NCI-H128 (cell line): ENCODE measurements around the gene MXRA7.
"Not testable (repeated sequence)": the region's sequence is repeated elsewhere in the genome, so short reads cannot be mapped to it uniquely, and the experiment has no call there.

ENCODE experiments used
- DNase-seq: peaks from one replicate; lab custom pipeline; 2025; ENCODE audit not compliant: unreplicated experiment; lab: John Stamatoyannopoulos, UW

MXRA7 gene

DNA sequence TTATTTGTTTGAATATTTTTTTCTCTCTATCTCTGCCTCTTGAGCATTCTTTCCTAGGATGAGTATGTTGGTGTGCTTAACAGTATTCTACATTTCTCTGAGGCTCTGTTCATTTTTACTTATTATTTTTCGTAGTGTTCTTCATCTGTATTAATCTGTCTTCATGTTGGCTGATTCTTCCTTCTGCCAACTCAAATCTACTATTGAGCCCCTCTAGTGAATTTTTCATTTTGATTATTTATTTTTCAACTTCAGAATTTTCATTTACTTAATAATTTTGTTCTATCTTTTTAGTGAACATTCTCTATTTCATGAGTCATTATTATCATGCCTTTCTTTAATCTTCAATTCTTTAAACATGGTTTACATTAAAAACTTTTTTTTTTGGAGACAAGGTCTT lies 64.1 kb downstream of the MXRA7 start:
- DNase-seq, result no peak

DNA sequence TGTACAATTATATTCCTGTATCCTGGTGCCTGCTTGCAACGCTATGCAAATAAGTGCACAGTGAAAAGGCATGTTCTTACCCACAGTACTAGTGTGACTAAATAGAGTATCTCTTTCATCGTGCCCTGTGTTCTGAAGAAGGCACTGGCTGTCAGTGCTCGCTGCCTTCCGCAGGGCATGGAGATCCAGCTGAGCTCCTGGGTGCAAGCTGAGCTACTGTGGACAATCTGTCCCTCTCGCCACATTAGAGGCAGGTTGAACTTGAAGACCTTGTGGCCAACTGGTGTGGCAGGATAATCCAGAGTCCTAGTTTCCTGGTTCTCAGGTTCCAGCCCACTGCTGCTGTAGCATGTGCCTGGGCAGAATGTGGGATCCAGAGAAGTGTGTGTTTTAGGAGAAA lies 65.3 kb downstream of the MXRA7 start:
- DNase-seq, result no peak

DNA sequence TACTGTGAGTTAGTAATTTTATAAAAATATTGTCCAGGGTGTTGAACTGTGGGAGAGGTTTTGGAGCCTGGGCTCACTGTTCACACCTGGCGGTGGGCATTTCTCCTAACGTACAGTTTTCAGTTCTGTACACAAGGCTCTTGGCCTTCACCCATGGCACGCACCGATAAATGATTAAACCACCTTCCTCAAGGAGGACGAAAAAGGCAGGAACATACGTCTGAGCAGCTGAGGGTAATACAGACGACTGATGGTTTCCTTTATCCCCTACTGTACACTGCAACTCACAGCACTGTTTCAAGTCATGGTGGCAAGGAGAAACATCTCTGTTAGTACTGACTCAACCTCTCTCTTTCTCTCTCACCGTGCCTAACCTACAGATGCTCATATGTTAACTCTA lies 65.8 kb downstream of the MXRA7 start:
- DNase-seq, result no peak

DNA sequence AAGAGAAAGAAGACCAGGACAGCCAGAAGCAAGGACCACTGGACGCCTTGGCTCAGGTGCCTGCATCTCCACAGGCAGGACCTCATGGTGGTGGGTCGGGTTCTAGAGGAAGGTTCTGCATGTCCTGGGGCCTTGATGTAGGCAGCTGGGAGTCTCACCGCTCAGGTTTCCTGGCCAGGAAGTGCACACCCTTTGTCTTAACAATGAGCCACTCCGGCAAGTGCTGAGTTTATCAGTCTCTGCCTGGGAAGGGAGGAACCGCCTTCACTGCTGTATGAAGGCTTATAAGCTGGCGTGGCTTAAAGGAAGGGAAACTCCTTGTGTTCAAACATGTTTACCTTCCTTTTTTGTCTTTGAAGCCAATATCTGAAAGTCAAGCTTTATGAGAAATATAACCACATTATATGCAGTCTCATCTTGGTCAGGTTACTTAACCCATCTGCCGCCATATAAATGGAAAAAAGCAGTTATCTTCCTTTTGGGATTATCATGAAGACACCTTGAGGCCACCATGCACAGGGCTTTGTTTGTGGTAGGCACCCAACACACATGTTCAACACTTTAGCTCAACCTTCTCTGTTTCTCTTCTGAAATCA lies 67.1 kb downstream of the MXRA7 start, which contains the start of gene ST6GALNAC1:
TSS of gene ST6GALNAC1 (minus strand) at position 205 of the 596 bp plus-strand sequence. CDS start at position 86, 119 bp downstream.
- DNase-seq, result no peak

DNA sequence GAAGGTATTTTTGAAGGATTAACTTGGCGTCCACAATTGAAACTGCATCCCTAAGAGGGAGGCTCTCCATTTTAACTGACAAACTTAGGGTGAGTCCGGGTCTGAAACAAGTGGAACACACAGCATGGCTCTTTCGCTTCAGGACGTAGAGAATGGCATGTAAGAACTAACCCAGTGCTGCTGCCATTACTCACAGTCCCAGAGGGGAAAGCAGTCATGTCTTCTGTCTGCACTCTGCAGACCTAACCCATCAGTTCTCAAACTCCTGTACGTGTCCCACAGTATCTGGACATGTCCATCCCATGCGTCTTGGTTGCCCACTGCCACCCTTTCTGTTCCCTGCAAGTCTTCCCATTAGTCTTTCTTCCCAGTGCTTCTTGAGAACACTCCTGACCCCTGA lies 67.8 kb downstream of the MXRA7 start:
- no peak for DNase-seq

DNA sequence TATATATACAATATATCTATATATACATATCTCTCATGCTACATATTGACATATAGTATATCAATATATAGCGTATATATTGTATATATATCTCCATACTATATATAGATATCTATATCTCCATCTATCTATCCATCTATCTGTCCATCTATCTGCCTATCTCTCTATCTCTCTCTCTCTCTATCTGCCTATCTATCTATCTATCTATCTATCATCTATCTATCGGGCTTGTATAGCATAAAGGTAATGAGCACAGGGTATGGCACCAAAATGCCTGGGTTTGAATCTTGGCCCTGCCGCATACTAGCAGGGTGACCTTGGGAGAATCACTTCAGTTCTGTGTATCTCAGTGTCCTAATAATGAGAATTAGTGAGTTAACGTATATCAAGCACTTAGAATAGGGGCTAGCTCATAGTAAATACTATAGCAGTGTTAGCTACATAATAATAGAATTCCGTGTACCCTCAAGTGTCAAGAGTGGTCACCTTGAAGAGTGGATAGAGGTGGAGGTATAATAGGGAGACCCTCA lies 68.7 kb downstream of the MXRA7 start:
- no peak for DNase-seq

DNA sequence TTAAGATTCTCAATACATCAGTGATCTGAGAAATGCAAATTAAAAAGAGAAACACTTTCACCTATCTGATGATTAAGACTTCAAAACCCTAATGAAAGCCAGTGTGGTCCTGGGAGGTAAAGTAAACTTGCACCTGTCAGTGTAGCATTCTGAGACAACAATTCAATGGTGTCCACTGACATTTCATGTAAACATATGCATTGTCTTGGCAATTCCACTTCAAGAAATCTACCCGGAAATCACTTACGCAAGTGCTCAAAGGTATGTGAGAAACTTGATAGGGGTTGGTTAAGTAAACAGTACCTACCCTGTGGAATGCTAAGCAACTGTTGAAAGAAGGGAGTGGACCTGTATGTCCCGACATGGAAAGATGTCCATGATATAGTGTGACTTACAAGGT lies 69.3 kb downstream of the MXRA7 start:
- no peak for DNase-seq

DNA sequence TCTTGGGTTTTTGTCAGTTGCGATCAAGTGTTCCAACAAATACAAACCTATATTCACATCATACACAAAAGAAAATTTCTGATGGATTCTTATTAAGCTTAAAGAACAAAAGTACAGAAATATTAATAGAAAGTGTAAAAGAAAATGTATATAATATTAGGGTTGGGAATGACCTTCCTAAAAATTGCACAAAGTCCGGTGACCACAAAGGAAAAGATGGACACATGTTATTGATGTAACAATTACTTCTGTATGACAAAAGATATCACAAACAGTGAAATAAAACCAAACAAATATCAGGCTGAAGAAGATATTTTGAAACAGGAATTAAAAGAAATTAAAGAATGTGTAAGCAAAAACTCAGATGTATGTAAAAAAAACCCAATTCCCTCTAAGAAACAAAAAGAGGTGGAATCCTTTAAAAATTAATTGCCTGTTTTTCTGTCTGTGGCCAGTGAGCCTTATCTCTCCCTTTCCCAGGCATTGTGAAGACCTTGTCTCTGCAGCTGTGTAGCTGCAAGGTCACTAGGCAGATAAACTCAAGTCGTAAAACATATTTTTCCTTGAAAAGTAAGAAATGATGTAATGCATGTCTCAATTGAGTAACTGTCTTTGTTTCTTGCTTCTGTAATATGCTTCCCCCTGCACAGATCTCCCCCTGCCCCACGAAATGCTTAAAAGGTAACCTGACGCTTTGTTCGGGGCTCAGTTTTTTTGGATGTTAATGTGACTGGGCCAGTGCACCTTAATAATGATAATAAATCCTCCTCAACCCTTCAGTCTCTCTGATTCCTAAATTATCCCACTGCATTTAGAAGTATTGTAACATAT lies 70.0 kb downstream of the MXRA7 start:
- no peak for DNase-seq

DNA sequence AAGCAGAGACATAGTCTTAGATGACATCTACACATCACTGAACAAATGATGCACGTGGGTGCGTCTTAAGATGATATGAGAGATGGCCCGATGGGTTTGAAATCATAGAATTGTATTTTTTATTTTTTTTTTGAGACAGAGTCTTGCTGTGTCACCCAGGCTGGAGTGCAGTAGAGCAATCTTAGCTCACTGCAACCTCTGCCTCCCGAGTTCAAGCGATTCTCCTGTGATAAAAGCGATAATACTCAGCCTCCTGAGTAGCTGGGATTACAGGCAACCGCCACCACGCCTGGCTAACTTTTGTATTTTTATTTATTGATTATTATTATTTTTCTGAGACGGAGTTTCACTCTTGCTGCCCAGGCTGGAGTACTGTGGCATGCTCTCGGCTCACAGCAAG lies 72.5 kb downstream of the MXRA7 start:
- DNase-seq, result no peak

DNA sequence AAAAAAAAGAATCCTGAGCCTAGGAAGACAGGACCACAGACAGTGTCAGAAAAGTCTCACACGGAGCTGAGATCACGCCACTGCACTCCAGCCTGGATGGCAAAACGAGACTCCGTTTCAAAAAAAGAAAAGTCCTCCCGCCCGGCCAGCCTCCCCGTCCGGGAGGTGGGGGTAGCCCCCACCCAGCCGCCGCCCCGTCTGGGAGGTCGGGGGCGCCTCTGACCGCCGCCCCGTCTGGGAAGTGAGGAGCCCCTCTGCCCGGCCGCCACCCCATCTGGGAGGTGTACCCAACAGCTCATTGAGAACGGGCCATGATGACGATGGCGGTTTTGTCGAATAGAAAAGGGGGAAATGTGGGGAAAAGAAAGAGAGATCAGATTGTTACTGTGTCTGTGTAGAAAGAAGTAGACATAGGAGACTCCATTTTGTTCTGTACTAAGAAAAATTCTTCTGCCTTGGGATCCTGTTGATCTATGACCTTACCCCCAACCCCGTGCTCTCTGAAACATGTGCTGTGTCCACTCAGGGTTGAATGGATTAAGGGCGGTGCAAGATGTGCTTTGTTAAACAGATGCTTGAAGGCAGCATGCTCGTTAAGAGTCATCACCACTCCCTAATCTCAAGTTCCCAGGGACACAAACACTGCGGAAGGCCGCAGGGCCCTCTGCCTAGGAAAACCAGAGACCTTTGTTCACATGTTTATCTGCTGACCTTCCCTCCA lies 74.1 kb downstream of the MXRA7 start:
- DNase-seq, result not testable (repeated sequence)

DNA sequence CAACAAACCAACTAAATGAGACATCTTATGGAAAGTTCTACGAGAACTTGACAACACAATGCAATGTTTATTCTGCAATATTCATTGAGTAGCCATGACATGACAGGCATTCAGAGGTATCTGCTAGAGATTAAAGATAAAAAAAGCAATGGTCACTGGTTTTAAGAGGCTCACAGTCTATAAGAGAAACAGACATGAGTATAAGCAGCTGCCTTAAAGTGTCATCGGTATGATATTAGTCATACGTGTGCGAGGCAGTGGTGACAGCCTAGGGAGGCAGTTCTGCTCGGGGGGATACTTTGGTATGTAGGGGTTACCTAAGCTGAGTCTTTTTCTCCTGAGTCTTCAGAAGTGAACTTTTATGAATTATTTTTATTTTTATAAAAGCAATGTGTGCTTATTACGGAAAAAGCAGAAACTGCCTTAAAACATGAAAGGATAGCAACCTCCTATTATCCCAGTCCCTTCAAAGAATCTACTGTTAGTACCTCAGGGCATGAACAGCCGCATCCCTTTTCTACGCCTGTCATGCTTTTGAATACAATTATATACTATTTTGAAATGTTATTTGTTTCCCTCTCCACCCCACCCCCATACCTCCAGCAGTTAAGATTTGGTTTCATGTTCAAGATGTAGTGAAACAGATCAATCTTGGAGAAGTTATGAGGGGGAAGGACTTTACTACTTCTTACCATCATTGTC lies 75.0 kb downstream of the MXRA7 start:
- no peak for DNase-seq

DNA sequence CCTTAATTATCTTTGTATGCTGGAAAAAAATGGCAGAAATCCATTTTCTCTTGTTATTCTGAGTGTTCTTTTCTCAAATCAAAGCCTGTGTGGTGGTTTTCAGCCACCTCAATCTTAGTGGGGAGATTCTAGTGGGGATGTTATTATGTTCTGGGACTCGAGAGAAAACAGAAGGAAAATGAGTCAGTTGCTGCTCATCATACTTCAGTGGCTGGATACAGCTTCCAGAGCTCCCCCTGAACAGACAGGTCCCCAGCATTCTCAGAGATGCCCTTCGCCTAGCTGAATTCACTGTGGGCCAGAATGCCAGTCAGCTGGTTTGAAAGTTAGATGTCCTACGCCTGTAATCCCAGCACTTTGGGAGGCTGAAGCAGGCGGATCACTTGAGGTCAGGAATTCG lies 75.7 kb downstream of the MXRA7 start:
- DNase-seq, result no peak

DNA sequence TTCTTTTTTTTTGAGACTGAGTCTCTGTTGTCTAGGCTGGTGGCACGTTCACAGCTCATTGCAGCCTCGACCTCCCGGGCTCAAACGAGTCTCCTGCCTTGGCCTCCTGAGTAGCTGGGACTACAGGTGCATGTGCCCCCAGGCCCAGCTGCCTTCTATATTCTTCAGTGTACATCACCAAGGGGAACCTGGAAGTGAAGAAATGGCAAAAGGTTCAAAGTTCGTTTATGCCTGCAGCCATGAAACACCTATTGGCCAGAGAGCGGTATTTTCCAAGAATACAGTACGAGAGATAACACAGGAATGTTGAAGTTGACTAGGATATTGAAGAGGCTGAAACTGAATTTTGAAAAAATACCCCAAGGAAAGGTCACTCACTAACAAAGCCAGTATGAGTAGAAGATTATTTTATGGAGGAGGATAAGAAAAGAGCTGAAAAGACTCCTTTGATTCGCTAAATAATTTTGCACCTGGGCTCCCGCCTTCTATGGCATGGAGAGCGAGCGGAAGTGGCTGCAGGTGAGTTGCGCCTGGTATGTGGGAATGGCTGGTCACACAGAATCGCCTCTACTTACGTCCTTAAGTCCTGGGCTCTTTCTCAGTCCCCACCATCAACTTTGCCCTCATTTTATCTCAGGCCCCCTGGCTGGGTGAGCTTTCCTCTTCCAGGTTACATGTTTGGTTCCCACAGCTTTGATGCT lies 77.0 kb downstream of the MXRA7 start:
- no peak for DNase-seq

DNA sequence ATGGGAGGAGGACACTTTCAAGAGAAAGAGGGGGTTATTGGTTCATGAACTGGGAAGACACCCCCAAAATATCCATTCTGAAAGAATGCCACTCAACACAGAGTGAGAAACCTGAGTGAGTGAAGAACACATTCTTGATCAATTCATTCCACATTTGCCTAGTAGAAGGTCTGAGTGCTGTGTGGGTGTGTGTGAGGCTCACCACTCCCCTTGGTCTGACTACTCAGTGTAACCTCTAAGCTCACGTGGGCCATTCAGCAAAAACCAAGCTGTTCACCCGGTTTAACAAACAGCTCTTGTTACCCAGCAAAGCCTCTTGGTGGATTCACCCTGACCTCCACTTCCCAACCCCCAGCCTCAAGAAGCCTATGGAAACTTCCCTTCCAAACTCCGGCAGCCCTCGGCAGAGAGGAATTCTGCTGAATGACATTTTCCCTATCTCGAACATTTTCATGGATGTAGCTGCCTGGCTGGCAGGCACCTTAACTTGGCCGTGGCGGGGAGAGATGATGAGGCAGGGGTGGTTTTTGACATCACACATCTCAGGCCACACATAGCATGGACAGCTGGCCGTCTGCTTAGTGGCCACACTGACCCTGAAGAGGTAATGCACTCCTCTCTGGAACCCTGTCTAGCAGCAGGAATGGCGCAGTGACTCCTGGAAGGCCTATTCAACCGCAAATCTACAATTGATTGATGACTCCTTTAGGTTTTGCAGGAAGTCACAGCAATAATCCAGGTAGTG lies 78.8 kb downstream of the MXRA7 start:
- DNase-seq, result no peak

DNA sequence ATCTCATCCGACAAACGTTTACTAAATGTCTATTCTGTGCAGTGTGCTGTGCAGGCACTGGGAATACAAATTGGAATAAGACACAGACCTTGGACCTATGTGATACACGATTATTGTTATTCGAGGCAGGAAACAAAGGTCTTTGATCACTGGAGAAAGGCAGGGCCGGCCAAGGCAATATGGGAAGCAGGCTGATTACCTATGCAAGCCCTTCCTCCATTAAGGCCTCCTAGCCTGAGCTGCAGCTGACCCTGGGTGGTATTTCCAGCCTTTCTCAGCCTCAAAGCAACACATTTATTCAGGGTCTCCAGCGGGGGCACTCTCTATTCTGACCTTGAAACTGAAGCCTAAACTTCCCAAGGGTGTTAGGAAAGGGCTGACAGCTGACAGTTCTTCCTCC lies 80.6 kb downstream of the MXRA7 start:
- DNase-seq, result no peak
